GM12873 (cell line): Measurements from ENCODE around the gene PIP5K1C.

Experiments used
- TF ChIP-seq, protein P1 (sequence below): IDR thresholded peaks from 2 replicates; pipeline ENCODE4 v1.5.1; 2012; ENCODE audit warnings: low read depth, mild to moderate bottlenecking, moderate library complexity, low read length, control low read depth; ENCODE audit not compliant: insufficient read depth; ENCODE audit errors: missing control alignments

Gene PIP5K1C

DNA sequence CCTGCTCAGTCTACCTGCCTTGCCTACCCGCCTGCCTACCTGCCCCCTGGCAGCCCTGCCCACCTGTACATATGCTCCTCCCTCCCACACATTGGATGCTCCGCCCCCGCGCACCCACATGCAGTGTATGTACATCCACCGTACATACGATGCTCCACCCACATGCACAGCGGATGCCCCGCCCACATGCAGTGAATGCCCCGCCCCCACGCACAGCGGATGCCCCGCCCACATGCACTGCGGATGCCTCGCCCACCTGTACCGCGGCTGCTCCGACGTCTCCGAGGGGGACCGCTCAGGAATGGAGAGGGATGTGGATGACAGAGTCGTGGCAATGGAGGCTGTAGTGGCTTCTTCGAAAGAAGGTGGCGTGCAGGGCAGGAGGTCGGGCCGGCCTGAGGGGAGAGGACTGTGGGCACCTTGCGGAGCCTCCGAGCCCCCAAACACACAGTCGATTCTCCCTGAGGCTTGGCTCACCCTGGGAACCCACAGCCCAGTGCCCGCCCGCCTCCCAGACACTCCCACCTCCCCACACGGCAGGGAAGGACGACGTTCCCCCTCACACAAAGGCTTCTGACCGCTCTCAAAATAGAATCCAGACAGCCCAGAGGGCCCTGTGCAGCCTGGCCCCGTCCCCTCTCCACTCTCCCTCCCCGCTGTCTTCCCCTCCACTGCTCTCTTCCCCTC is 57.1 kb downstream of the PIP5K1C start:
- TF ChIP-seq, protein P1, sequence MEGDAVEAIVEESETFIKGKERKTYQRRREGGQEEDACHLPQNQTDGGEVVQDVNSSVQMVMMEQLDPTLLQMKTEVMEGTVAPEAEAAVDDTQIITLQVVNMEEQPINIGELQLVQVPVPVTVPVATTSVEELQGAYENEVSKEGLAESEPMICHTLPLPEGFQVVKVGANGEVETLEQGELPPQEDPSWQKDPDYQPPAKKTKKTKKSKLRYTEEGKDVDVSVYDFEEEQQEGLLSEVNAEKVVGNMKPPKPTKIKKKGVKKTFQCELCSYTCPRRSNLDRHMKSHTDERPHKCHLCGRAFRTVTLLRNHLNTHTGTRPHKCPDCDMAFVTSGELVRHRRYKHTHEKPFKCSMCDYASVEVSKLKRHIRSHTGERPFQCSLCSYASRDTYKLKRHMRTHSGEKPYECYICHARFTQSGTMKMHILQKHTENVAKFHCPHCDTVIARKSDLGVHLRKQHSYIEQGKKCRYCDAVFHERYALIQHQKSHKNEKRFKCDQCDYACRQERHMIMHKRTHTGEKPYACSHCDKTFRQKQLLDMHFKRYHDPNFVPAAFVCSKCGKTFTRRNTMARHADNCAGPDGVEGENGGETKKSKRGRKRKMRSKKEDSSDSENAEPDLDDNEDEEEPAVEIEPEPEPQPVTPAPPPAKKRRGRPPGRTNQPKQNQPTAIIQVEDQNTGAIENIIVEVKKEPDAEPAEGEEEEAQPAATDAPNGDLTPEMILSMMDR, result no peak

GRCh38 chr19:3642296-3642695 is 58.0 kb downstream of the PIP5K1C start:
- TF ChIP-seq, protein P1, result no peak

GRCh38 chr19:3641515-3642269 is 58.6 kb downstream of the PIP5K1C start:
- TF ChIP-seq, protein P1, result no peak

- TF ChIP-seq, protein P1, result no peak
These were observed 60.8 kb downstream of the PIP5K1C start for GRCh38 chr19:3639479-3639878.

- TF ChIP-seq, protein P1, result no peak
These were observed 61.8 kb downstream of the PIP5K1C start for GRCh38 chr19:3638208-3639193.

- TF ChIP-seq, protein P1, result no peak
These were observed 62.6 kb downstream of the PIP5K1C start for GRCh38 chr19:3637621-3638020.
